WTC11 (cell line): ENCODE results near the gene TUBGCP3. TPM values are rescaled to one million over a fixed set of nuclear protein-coding genes. Genes with fewer than 3 reads are reported as not detected.

Experiments
- ATAC-seq: fragments of 200-7000 bp; cut with Tn5 transposase; 2 replicates; pipeline ENCODE4 v1.10.0; 2021; ENCODE audit warnings: mild to moderate bottlenecking, moderate library complexity
- CTCF ChIA-PET: fragments of 300-600 bp; sonication (Branson Sonifier 250); formaldehyde crosslinking; loops from one replicate; lab custom pipeline; 2021; ENCODE audit warnings: antibody characterized with exemption; lab: Charles Lee
- POLR2A ChIA-PET: fragments of 350-600 bp; sonication (Branson Sonifier 250); formaldehyde crosslinking; loops from one replicate; lab custom pipeline; 2021; ENCODE audit warnings: antibody characterized with exemption; lab: Charles Lee
- DNase-seq: peaks from one replicate; pipeline ENCODE4 v3.0.0; 2021; ENCODE audit warnings: low spot score
- H3K27ac Mint-ChIP-seq: 2 replicates; pipeline ENCODE4 v1.8.0; 2021; ENCODE audit warnings: mixed read lengths
- H3K27me3 Mint-ChIP-seq: 2 replicates; pipeline ENCODE4 v1.8.0; 2021; ENCODE audit warnings: low read depth, mild to moderate bottlenecking, moderate library complexity, mixed read lengths
- H3K36me3 Mint-ChIP-seq: 2 replicates; pipeline ENCODE4 v1.8.0; 2021; ENCODE audit warnings: mixed read lengths
- H3K4me1 Mint-ChIP-seq: 2 replicates; pipeline ENCODE4 v1.8.0; 2022; ENCODE audit warnings: mixed read lengths
- H3K4me3 Mint-ChIP-seq: 2 replicates; pipeline ENCODE4 v1.8.0; 2021; ENCODE audit warnings: mild to moderate bottlenecking, moderate library complexity, mixed read lengths
- H3K9me3 Mint-ChIP-seq: 2 replicates; pipeline ENCODE4 v1.8.0; 2021; ENCODE audit warnings: mixed read lengths
- AR ChIP-seq: fragments of 250-450 bp; sonication (Bioruptor Pico); IDR thresholded peaks from 2 replicates; pipeline ENCODE4 v1.9.0; 2021; ENCODE audit warnings: mild to moderate bottlenecking
- CBFB ChIP-seq: sonication (generic); formaldehyde crosslinking; IDR thresholded peaks from 2 replicates; pipeline ENCODE4 v1.8.1; 2022; ENCODE audit warnings: mild to moderate bottlenecking, low read depth, missing genetic modification reagents
- ELF4 ChIP-seq: sonication (generic); formaldehyde crosslinking; IDR thresholded peaks from 2 replicates; pipeline ENCODE4 v1.8.1; 2022; ENCODE audit warnings: low read depth, mild to moderate bottlenecking, moderate library complexity, missing genetic modification reagents
- ETV6 ChIP-seq: sonication (generic); formaldehyde crosslinking; IDR thresholded peaks from 2 replicates; pipeline ENCODE4 v1.8.1; 2022; ENCODE audit warnings: mild to moderate bottlenecking, missing genetic modification reagents
- GABPB1 ChIP-seq: sonication (generic); formaldehyde crosslinking; IDR thresholded peaks from 2 replicates; pipeline ENCODE4 v1.8.1; 2023; ENCODE audit warnings: mild to moderate bottlenecking, missing genetic modification reagents
- IRF1 ChIP-seq: sonication (generic); formaldehyde crosslinking; IDR thresholded peaks from 2 replicates; pipeline ENCODE4 v1.8.0; 2023; ENCODE audit warnings: missing genetic modification reagents
- MLX ChIP-seq: sonication (generic); formaldehyde crosslinking; IDR thresholded peaks from 2 replicates; pipeline ENCODE4 v1.8.1; 2023; ENCODE audit warnings: mild to moderate bottlenecking, missing genetic modification reagents, moderate library complexity
- MXD4 ChIP-seq: fragments of 250-450 bp; sonication (Bioruptor Pico); IDR thresholded peaks from 2 replicates; pipeline ENCODE4 v1.8.0; 2021; ENCODE audit warnings: mild to moderate bottlenecking, moderate library complexity, borderline replicate concordance
- NFATC4 ChIP-seq: fragments of 250-450 bp; sonication (Bioruptor Pico); IDR thresholded peaks from 2 replicates; pipeline ENCODE4 v1.9.0; 2021; ENCODE audit warnings: mild to moderate bottlenecking
- NFE2L1 ChIP-seq: sonication (generic); formaldehyde crosslinking; IDR thresholded peaks from 2 replicates; pipeline ENCODE4 v1.8.1; 2023; ENCODE audit warnings: missing genetic modification reagents
- NR3C1 ChIP-seq: sonication (generic); formaldehyde crosslinking; conservative IDR thresholded peaks from 2 replicates; pipeline ENCODE4 v1.8.1; 2023; ENCODE audit warnings: low read depth, mild to moderate bottlenecking, missing genetic modification reagents
- SMAD3 ChIP-seq: sonication (generic); formaldehyde crosslinking; IDR thresholded peaks from 2 replicates; pipeline ENCODE4 v1.8.0; 2022; ENCODE audit warnings: missing genetic modification reagents, mild to moderate bottlenecking, borderline replicate concordance
- ZBTB21 ChIP-seq: sonication (generic); formaldehyde crosslinking; IDR thresholded peaks from 2 replicates; pipeline ENCODE4 v1.8.1; 2023; ENCODE audit warnings: mild to moderate bottlenecking, missing genetic modification reagents, borderline replicate concordance
- ZNF138 ChIP-seq: sonication (generic); formaldehyde crosslinking; conservative IDR thresholded peaks from 2 replicates; pipeline ENCODE4 v1.8.1; 2022; ENCODE audit warnings: mild to moderate bottlenecking, moderate library complexity, missing genetic modification reagents
- ZNF219 ChIP-seq: sonication (generic); formaldehyde crosslinking; IDR thresholded peaks from 2 replicates; pipeline ENCODE4 v1.8.0; 2023; ENCODE audit warnings: missing genetic modification reagents, mild to moderate bottlenecking, borderline replicate concordance
- ZNF263 ChIP-seq: sonication (generic); formaldehyde crosslinking; IDR thresholded peaks from 2 replicates; pipeline ENCODE4 v1.8.1; 2022; ENCODE audit warnings: low read depth, mild to moderate bottlenecking, moderate library complexity, missing genetic modification reagents
- ZNF317 ChIP-seq: sonication (generic); formaldehyde crosslinking; IDR thresholded peaks from 2 replicates; pipeline ENCODE4 v1.8.1; 2023; ENCODE audit warnings: low read depth, mild to moderate bottlenecking, moderate library complexity, missing genetic modification reagents, borderline replicate concordance
- ZNF423 ChIP-seq: fragments of 250-450 bp; sonication (Bioruptor Pico); IDR thresholded peaks from 2 replicates; pipeline ENCODE4 v2.1.2; 2022; ENCODE audit warnings: mild to moderate bottlenecking, moderate library complexity
- ZNF671 ChIP-seq: fragments of 250-450 bp; sonication (Bioruptor Pico); IDR thresholded peaks from 2 replicates; pipeline ENCODE4 v1.8.0; 2021; ENCODE audit warnings: mild to moderate bottlenecking
- total RNA-seq: library from RNA; stranded (reverse); gene quantifications from 3 replicates; pipeline ENCODE4 v1.2.3, GENCODE V29; 2021
- TF ChIP-seq, protein P1 (sequence below): sonication (generic); formaldehyde crosslinking; IDR thresholded peaks from 2 replicates; pipeline ENCODE4 v1.8.1; 2023; ENCODE audit warnings: mild to moderate bottlenecking, missing genetic modification reagents

Gene TUBGCP3
- total RNA-seq, 1 experiment from 2014 or later = 29.9 TPM

GRCh38 chr13:112465251-112466131 is 122.5 kb downstream of the TUBGCP3 start (continued):
- no peak for TF ChIP-seq SMAD3 (CRISPR knock-in tag)
- TF ChIP-seq ZNF317 = no peak
- TF ChIP-seq NFE2L1 (CRISPR knock-in tag) = no peak
- no peak for TF ChIP-seq CBFB (CRISPR knock-in tag)
- TF ChIP-seq ELF4 = no peak
- TF ChIP-seq, all 79 proteins: peak for 0

GRCh38 chr13:112464720-112465119 is 123.2 kb downstream of the TUBGCP3 start:
- ChIA-PET POLR2A (no interaction called here), CTCF (no interaction called here)
- DNase-seq (no peak), ATAC-seq (no peak)
- H3K4me1 Mint-ChIP-seq = no peaks in the 10 kb centered on the region
- no peak overlapping the region for H3K4me3 Mint-ChIP-seq
- H3K27me3 Mint-ChIP-seq = peaks cover 2% of the 10 kb centered on the region; the same call in 1 of the 2 replicates
- TF ChIP-seq ZNF263 (CRISPR knock-in tag) (no peak), GABPB1 (no peak), MLX (CRISPR knock-in tag) (no peak), AR (CRISPR knock-in tag) (no peak), NFATC4 (CRISPR knock-in tag) (no peak), IRF1 (CRISPR knock-in tag) (no peak), NR3C1 (CRISPR knock-in tag) (no peak), ZNF423 (CRISPR knock-in tag) (no peak), ZBTB21 (no peak), ZNF219 (CRISPR knock-in tag) (no peak), ETV6 (CRISPR knock-in tag) (no peak), MXD4 (CRISPR knock-in tag) (no peak), ZNF671 (CRISPR knock-in tag) (no peak), ZNF138 (no peak)
- TF ChIP-seq, protein P1, sequence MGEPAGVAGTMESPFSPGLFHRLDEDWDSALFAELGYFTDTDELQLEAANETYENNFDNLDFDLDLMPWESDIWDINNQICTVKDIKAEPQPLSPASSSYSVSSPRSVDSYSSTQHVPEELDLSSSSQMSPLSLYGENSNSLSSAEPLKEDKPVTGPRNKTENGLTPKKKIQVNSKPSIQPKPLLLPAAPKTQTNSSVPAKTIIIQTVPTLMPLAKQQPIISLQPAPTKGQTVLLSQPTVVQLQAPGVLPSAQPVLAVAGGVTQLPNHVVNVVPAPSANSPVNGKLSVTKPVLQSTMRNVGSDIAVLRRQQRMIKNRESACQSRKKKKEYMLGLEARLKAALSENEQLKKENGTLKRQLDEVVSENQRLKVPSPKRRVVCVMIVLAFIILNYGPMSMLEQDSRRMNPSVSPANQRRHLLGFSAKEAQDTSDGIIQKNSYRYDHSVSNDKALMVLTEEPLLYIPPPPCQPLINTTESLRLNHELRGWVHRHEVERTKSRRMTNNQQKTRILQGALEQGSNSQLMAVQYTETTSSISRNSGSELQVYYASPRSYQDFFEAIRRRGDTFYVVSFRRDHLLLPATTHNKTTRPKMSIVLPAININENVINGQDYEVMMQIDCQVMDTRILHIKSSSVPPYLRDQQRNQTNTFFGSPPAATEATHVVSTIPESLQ (CRISPR knock-in tag) = no peak
- no peak overlapping the region for H3K27ac Mint-ChIP-seq
- H3K9me3 Mint-ChIP-seq = peaks cover 15% of the 10 kb centered on the region
- H3K36me3 Mint-ChIP-seq = peaks cover 4% of the 10 kb centered on the region; the same call in 1 of the 2 replicates
